GM19239 (cell line): Measurements from ENCODE around the gene HILPDA.
"Not testable (repeated sequence)": the region's sequence is repeated elsewhere in the genome, so short reads cannot be mapped to it uniquely, and the experiment has no call there.

Source experiments
- DNase-seq: peaks from one replicate; pipeline ENCODE4 v3.0.0; 2011; ENCODE audit warnings: low spot score; ENCODE audit not compliant: insufficient read length
- FAIRE-seq: peaks from 2 replicates; lab custom pipeline; 2011; peaks lifted over from hg19 to GRCh38; lab: Jason Lieb, UNC

The HILPDA gene

GRCh38 chr7:128458956-128459355, 3.3 kb downstream of the HILPDA start:
- FAIRE-seq (no peak), DNase-seq (no peak)

GRCh38 chr7:128459394-128459878, 3.8 kb downstream of the HILPDA start:
- peak; percentile 65 for FAIRE-seq
- DNase-seq, result peak; percentile 45

- no peak for DNase-seq
- no peak for FAIRE-seq
Measured at GRCh38 chr7:128462460-128462859, 6.8 kb downstream of the HILPDA start.

GRCh38 chr7:128463345-128463744, 7.7 kb downstream of the HILPDA start:
- not testable (repeated sequence) for FAIRE-seq, DNase-seq

GRCh38 chr7:128463933-128464332, 8.3 kb downstream of the HILPDA start:
- FAIRE-seq, DNase-seq: not testable (repeated sequence)

GRCh38 chr7:128466871-128467270, 11.2 kb downstream of the HILPDA start:
- not testable (repeated sequence) for FAIRE-seq, DNase-seq

GRCh38 chr7:128476402-128477335, 21.0 kb downstream of the HILPDA start, which contains the start of gene METTL2B:
TSS of gene METTL2B (plus strand) at chr7:128476748. CDS start at chr7:128476766, 18 bp downstream.
- DNase-seq (peak; percentile 54), FAIRE-seq (peak; percentile 91)

- FAIRE-seq, result peak; percentile 40
- DNase-seq, result not testable (repeated sequence)
Measured at GRCh38 chr7:128477336-128477690, 21.6 kb downstream of the HILPDA start.

GRCh38 chr7:128479082-128479481, 23.4 kb downstream of the HILPDA start:
- FAIRE-seq, DNase-seq: not testable (repeated sequence)

GRCh38 chr7:128488134-128488533, 32.5 kb downstream of the HILPDA start:
- DNase-seq, FAIRE-seq: not testable (repeated sequence)

- FAIRE-seq, result no peak
- DNase-seq, result no peak
Measured at GRCh38 chr7:128497405-128497804, 41.7 kb downstream of the HILPDA start.

GRCh38 chr7:128505416-128505815, 49.7 kb downstream of the HILPDA start:
- peak; percentile 82 for FAIRE-seq
- DNase-seq, result not testable (repeated sequence)

- not testable (repeated sequence) for FAIRE-seq, DNase-seq
Measured at GRCh38 chr7:128506819-128507218, 51.1 kb downstream of the HILPDA start.

GRCh38 chr7:128507321-128507993, 51.8 kb downstream of the HILPDA start:
- DNase-seq, result not testable (repeated sequence)
- FAIRE-seq, result peak; percentile 91
